H9 (cell line): Measurements from ENCODE around the gene CCDC187. TPM values are rescaled to one million over a fixed set of nuclear protein-coding genes. Genes with fewer than 3 reads are reported as not detected.

ENCODE experiments used
- DNase-seq: peaks from one replicate; pipeline ENCODE4 v3.0.0-alpha.2; 2017
- H2AFZ ChIP-seq: one replicate; pipeline ENCODE4 v1.6.1; 2013; ENCODE audit warnings: mild to moderate bottlenecking, low read length, control low read depth, moderate library complexity
- H2AK5ac ChIP-seq: 2 replicates; pipeline ENCODE4 v1.6.1; 2013; ENCODE audit warnings: low read length, control low read depth, mixed read lengths; ENCODE audit not compliant: insufficient read length
- H2BK120ac ChIP-seq: one replicate; pipeline ENCODE4 v1.6.1; 2013; ENCODE audit warnings: low read depth, mild to moderate bottlenecking, low read length, control low read depth, inconsistent platforms; ENCODE audit not compliant: poor library complexity, severe bottlenecking
- H2BK12ac ChIP-seq: 2 replicates; pipeline ENCODE4 v1.6.1; 2013; ENCODE audit warnings: low read length, control low read depth, mixed read lengths, low read depth; ENCODE audit not compliant: insufficient read length
- H2BK15ac ChIP-seq: 2 replicates; pipeline ENCODE4 v1.6.1; 2013; ENCODE audit warnings: low read depth, low read length, control low read depth
- H2BK20ac ChIP-seq: one replicate; pipeline ENCODE4 v1.6.1; 2013; ENCODE audit warnings: low read depth, mild to moderate bottlenecking, low read length, control low read depth, inconsistent platforms; ENCODE audit not compliant: poor library complexity, severe bottlenecking
- H2BK5ac ChIP-seq: 2 replicates; pipeline ENCODE4 v1.6.1; 2013; ENCODE audit warnings: low read length, control low read depth, mixed read lengths; ENCODE audit not compliant: insufficient read length
- H3K14ac ChIP-seq: 2 replicates; pipeline ENCODE4 v1.6.1; 2013; ENCODE audit warnings: low read length, control low read depth; ENCODE audit not compliant: insufficient read depth
- H3K18ac ChIP-seq: 2 replicates; pipeline ENCODE4 v1.6.1; 2013; ENCODE audit warnings: low read depth, mild to moderate bottlenecking, mixed read lengths, low read length, control low read depth; ENCODE audit not compliant: insufficient read length
- H3K23ac ChIP-seq: 2 replicates; pipeline ENCODE4 v1.6.1; 2013; ENCODE audit warnings: low read length, control low read depth, mixed read lengths, low read depth; ENCODE audit not compliant: insufficient read length
- H3K23me2 ChIP-seq: 2 replicates; pipeline ENCODE4 v1.6.1; 2013; ENCODE audit warnings: low read depth, mild to moderate bottlenecking, mixed read lengths, low read length, control low read depth; ENCODE audit not compliant: insufficient read length, poor library complexity, severe bottlenecking
- H3K27ac ChIP-seq: 2 replicates; pipeline ENCODE4 v1.5.1; 2013; ENCODE audit warnings: low read length, control low read depth, mixed read lengths, low read depth; ENCODE audit not compliant: insufficient read length
- H3K27me3 ChIP-seq: 2 replicates; pipeline ENCODE4 v1.6.1; 2013; ENCODE audit warnings: low read length, control low read depth, inconsistent platforms; ENCODE audit not compliant: insufficient read depth
- H3K4ac ChIP-seq: 2 replicates; pipeline ENCODE4 v1.6.1; 2013; ENCODE audit warnings: low read depth, mild to moderate bottlenecking, control low read depth, inconsistent platforms, low read length, moderate library complexity
- H3K4me1 ChIP-seq: 2 replicates; pipeline ENCODE4 v1.6.1; 2013; ENCODE audit warnings: low read length, control low read depth, inconsistent platforms; ENCODE audit not compliant: insufficient read depth
- H3K4me2 ChIP-seq: 2 replicates; pipeline ENCODE4 v1.6.1; 2013; ENCODE audit warnings: low read length, control low read depth, mixed read lengths; ENCODE audit not compliant: insufficient read length, insufficient read depth
- H3K56ac ChIP-seq: 2 replicates; pipeline ENCODE4 v1.6.1; 2013; ENCODE audit warnings: low read depth, mild to moderate bottlenecking, mixed read lengths, low read length, control low read depth; ENCODE audit not compliant: insufficient read length
- H3K79me1 ChIP-seq: 2 replicates; pipeline ENCODE4 v1.6.1; 2013; ENCODE audit warnings: low read depth, mild to moderate bottlenecking, moderate library complexity, low read length, control low read depth, inconsistent platforms; ENCODE audit not compliant: insufficient read depth, poor library complexity, severe bottlenecking
- H3K79me2 ChIP-seq: 2 replicates; pipeline ENCODE4 v1.6.1; 2013; ENCODE audit warnings: low read length, control low read depth, inconsistent platforms; ENCODE audit not compliant: insufficient read depth
- H3K9ac ChIP-seq: 2 replicates; pipeline ENCODE4 v1.6.1; 2013; ENCODE audit warnings: low read length, control low read depth, mixed read lengths; ENCODE audit not compliant: insufficient read length; ENCODE audit errors: extremely low read depth
- H3K9me3 ChIP-seq: one replicate; pipeline ENCODE4 v1.6.1; 2013; ENCODE audit warnings: low read depth, low read length, inconsistent platforms; ENCODE audit not compliant: control insufficient read depth
- H3T11ph ChIP-seq: one replicate; pipeline ENCODE4 v1.6.1; 2013; ENCODE audit warnings: mild to moderate bottlenecking, low read length, control low read depth, inconsistent platforms
- H4K20me1 ChIP-seq: one replicate; pipeline ENCODE4 v1.6.1; 2013; ENCODE audit not compliant: control insufficient read depth, insufficient read length, insufficient read depth
- H4K5ac ChIP-seq: 2 replicates; pipeline ENCODE4 v1.6.1; 2013; ENCODE audit warnings: low read depth, mild to moderate bottlenecking, mixed read lengths, low read length, control low read depth; ENCODE audit not compliant: insufficient read length
- H4K8ac ChIP-seq: replicated peaks from 2 replicates; pipeline ENCODE4 v1.6.1; 2013; ENCODE audit warnings: low read length, control low read depth, mixed read lengths, low read depth; ENCODE audit not compliant: insufficient read length
- H4K91ac ChIP-seq: 2 replicates; pipeline ENCODE4 v1.6.1; 2013; ENCODE audit warnings: low read depth, mild to moderate bottlenecking, moderate library complexity, mixed read lengths, low read length, control low read depth; ENCODE audit not compliant: insufficient read length
- H3K27ac Mint-ChIP-seq, 3 experiments: 2 replicates in 2 of 3; 3 replicates in 1 of 3; pipeline ENCODE4 v1.8.0; 2020 to 2021; ENCODE audit warnings: mixed read lengths in 3 of 3, mild to moderate bottlenecking in 1 of 3, moderate library complexity in 1 of 3
- H3K27me3 Mint-ChIP-seq: 2 replicates; pipeline ENCODE4 v1.8.0; 2021; ENCODE audit warnings: low read depth, mild to moderate bottlenecking, moderate library complexity, mixed read lengths
- H3K36me3 Mint-ChIP-seq, 3 experiments: 2 replicates in 2 of 3; 3 replicates in 1 of 3; pipeline ENCODE4 v1.8.0; 2020 to 2021; ENCODE audit warnings: low read depth in 3 of 3, mixed read lengths in 3 of 3; ENCODE audit not compliant: insufficient read depth in 1 of 3
- H3K4me1 Mint-ChIP-seq, 2 experiments: 2 replicates each; pipeline ENCODE4 v1.8.0; 2020; ENCODE audit warnings: mixed read lengths in 2 of 2
- H3K4me3 Mint-ChIP-seq, 2 experiments: 2 replicates in 1 of 2; 3 replicates in 1 of 2; pipeline ENCODE4 v1.8.0; 2020 to 2021; ENCODE audit warnings: mild to moderate bottlenecking in 2 of 2, mixed read lengths in 2 of 2, moderate library complexity in 1 of 2
- H3K9me3 Mint-ChIP-seq, 2 experiments: 2 replicates in 1 of 2; 3 replicates in 1 of 2; pipeline ENCODE4 v1.8.0; 2020; ENCODE audit warnings: mild to moderate bottlenecking in 2 of 2, mixed read lengths in 2 of 2, moderate library complexity in 1 of 2
- total RNA-seq: library from RNA; stranded (reverse); gene quantifications from 2 replicates; pipeline ENCODE4 v1.2.1, GENCODE V29; 2021
- TF ChIP-seq, protein P1 (sequence below): fragments of 200-600 bp; sonication (generic); conservative IDR thresholded peaks from 3 replicates; pipeline ENCODE4 v1.8.0; 2021; ENCODE audit warnings: antibody characterized with exemption, mild to moderate bottlenecking

Gene CCDC187
- total RNA-seq, 1 experiment from 2014 or later, result 0.07 TPM

DNA sequence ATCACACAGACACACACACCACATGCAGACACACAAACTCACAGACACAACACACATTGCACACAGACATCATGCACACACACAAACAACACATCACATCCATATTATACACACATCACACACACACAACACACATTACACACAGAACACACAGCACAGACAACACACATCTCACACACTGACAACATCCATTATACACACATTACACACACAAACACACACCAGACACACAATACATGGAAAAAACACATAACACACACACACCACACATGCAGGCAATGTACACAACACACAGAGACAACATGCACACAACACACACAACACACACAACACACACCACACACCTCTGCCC, 4.8 kb upstream of the CCDC187 start:
- no peak overlapping the region for H3K27ac ChIP-seq
- Mint-ChIP-seq H3K9me3 (no peaks in the 10 kb centered on the region), H3K36me3 (no peaks in the 10 kb centered on the region), H3K4me3 (no peak overlapping the region), H3K4me1 (no peaks in the 10 kb centered on the region), H3K27me3 (no peaks in the 10 kb centered on the region), H3K27ac (no peak overlapping the region)
- no peak overlapping the region for H3K23ac ChIP-seq
- TF ChIP-seq, protein P1, sequence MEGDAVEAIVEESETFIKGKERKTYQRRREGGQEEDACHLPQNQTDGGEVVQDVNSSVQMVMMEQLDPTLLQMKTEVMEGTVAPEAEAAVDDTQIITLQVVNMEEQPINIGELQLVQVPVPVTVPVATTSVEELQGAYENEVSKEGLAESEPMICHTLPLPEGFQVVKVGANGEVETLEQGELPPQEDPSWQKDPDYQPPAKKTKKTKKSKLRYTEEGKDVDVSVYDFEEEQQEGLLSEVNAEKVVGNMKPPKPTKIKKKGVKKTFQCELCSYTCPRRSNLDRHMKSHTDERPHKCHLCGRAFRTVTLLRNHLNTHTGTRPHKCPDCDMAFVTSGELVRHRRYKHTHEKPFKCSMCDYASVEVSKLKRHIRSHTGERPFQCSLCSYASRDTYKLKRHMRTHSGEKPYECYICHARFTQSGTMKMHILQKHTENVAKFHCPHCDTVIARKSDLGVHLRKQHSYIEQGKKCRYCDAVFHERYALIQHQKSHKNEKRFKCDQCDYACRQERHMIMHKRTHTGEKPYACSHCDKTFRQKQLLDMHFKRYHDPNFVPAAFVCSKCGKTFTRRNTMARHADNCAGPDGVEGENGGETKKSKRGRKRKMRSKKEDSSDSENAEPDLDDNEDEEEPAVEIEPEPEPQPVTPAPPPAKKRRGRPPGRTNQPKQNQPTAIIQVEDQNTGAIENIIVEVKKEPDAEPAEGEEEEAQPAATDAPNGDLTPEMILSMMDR, result no peak
- no peaks in the 10 kb centered on the region for H3K4me1 ChIP-seq
- H3K18ac ChIP-seq, result no peak overlapping the region
- no peaks in the 10 kb centered on the region for H3K9me3 ChIP-seq
- H2BK120ac ChIP-seq, result no peak overlapping the region
- no peaks in the 10 kb centered on the region for H3K23me2 ChIP-seq
- H4K91ac ChIP-seq, result no peak overlapping the region
- H2BK5ac ChIP-seq, result no peak overlapping the region
- no peak overlapping the region for H3T11ph ChIP-seq
- H2BK12ac ChIP-seq, result no peak overlapping the region
- H3K56ac ChIP-seq, result no peak overlapping the region
- no peaks in the 10 kb centered on the region for H3K79me2 ChIP-seq
- H4K20me1 ChIP-seq, result no peaks in the 10 kb centered on the region
- no peak overlapping the region for H4K5ac ChIP-seq
- no peak overlapping the region for H2BK15ac ChIP-seq
- H3K4ac ChIP-seq, result no peak overlapping the region
- H3K4me2 ChIP-seq, result no peak overlapping the region
- no peak overlapping the region for H2AFZ ChIP-seq
- H3K14ac ChIP-seq, result no peak overlapping the region
- H3K9ac ChIP-seq, result no peak overlapping the region
- no peak overlapping the region for H2BK20ac ChIP-seq
- H2AK5ac ChIP-seq, result no peak overlapping the region
- no peaks in the 10 kb centered on the region for H3K27me3 ChIP-seq
- DNase-seq, result no peak
- H4K8ac ChIP-seq, result no peak overlapping the region
- H3K79me1 ChIP-seq, result no peaks in the 10 kb centered on the region
